HCT116 (cell line): Measurements from ENCODE around the gene CXCL9. TPM values are rescaled to one million over a fixed set of nuclear protein-coding genes. Genes with fewer than 3 reads are reported as not detected.

Experiments used
- ATAC-seq: fragments of 200-7000 bp; cut with Tn5 transposase; 2 replicates; pipeline ENCODE4 v1.9.1; 2020; ENCODE audit warnings: mild to moderate bottlenecking, moderate library complexity
- BruUV-seq: library from RNA; stranded (reverse); fragments of 400-500 nt; replicated peaks from 2 replicates; lab custom pipeline; 2021; lab: Mats Ljungman, UMichigan
- CTCF ChIA-PET: fragments of 300-600 bp; sonication (Branson Sonifier 250); formaldehyde crosslinking; loops from one replicate; lab custom pipeline; 2021; ENCODE audit warnings: antibody characterized with exemption; lab: Charles Lee
- POLR2A ChIA-PET: fragments of 300-600, 350-600 bp; sonication (Branson Sonifier 250); formaldehyde crosslinking; loops from one replicate; lab custom pipeline; 2021; ENCODE audit warnings: antibody characterized with exemption; lab: Charles Lee
- RAD21 ChIA-PET, 2 experiments: fragments of 300-600 bp; sonication (Branson Sonifier 250); formaldehyde crosslinking; loops; one replicate each; lab custom pipeline; 2023; ENCODE audit warnings: low total read pairs in 2 of 2; ENCODE audit not compliant: uncharacterized antibody in 2 of 2, unreplicated experiment in 2 of 2, low non-redundant PET in 1 of 2; lab: Charles Lee
- DNase-seq: peaks from one replicate; pipeline ENCODE4 v3.0.0-alpha.2; 2010; ENCODE audit warnings: low read depth, low spot score
- H2AFZ ChIP-seq: fragments of 200-600 bp; shearing (Covaris generic), sonication (generic); 2 replicates; pipeline ENCODE4 v1.6.1; 2017; ENCODE audit warnings: low read depth, mixed run types, mixed read lengths, antibody characterized with exemption, low read length; ENCODE audit not compliant: poor library complexity, severe bottlenecking
- H3K27ac ChIP-seq: 2 replicates; pipeline ENCODE4 v1.5.1; 2012; ENCODE audit warnings: low read depth, low read length
- H3K27me3 ChIP-seq: fragments of 200-600 bp; sonication (generic); 2 replicates; pipeline ENCODE4 v1.6.1; 2016; ENCODE audit warnings: mixed run types, low read length, mixed read lengths; ENCODE audit not compliant: insufficient read depth
- H3K36me3 ChIP-seq, 2 experiments: fragments of 200-500 bp in 1 of 2; fragments of 200-600 bp in 1 of 2; sonication (Bioruptor generic) in 1 of 2; sonication (generic) in 1 of 2; 2 replicates each; pipeline versions ENCODE4 v1.5.1 to v1.6.1; 2014 to 2016; ENCODE audit warnings: low read length in 2 of 2, inconsistent platforms in 1 of 2, mixed read lengths in 1 of 2, mixed run types in 1 of 2; ENCODE audit not compliant: insufficient read depth in 2 of 2, control insufficient read depth in 1 of 2
- H3K4me1 ChIP-seq, 2 experiments: fragments of 200-600 bp in 1 of 2; sonication (generic) in 1 of 2; 2 replicates each; pipeline versions ENCODE4 v1.5.1 to v1.6.1; 2012 to 2017; ENCODE audit warnings: low read length in 2 of 2, inconsistent platforms in 1 of 2, mild to moderate bottlenecking in 1 of 2, mixed read lengths in 1 of 2, mixed run types in 1 of 2, moderate library complexity in 1 of 2; ENCODE audit not compliant: insufficient read depth in 2 of 2, control insufficient read depth in 1 of 2
- H3K4me2 ChIP-seq: fragments of 200-600 bp; sonication (generic); 2 replicates; pipeline ENCODE4 v1.6.1; 2017; ENCODE audit warnings: mixed run types, low read length, mixed read lengths
- H3K4me3 ChIP-seq, 2 experiments: fragments of 200-600 bp in 1 of 2; sonication (generic) in 1 of 2; replicated peaks in 1 of 2; 2 replicates each; pipeline ENCODE4 v1.5.1; 2011 to 2016; ENCODE audit warnings: low read length in 2 of 2, control low read depth in 1 of 2, low read depth in 1 of 2, mild to moderate bottlenecking in 1 of 2, mixed read lengths in 1 of 2, mixed run types in 1 of 2
- H3K79me2 ChIP-seq: fragments of 200-600 bp; sonication (generic); 2 replicates; pipeline ENCODE4 v1.6.1; 2017; ENCODE audit warnings: mild to moderate bottlenecking, mixed run types, low read length, moderate library complexity, mixed read lengths; ENCODE audit not compliant: insufficient read depth
- H3K9ac ChIP-seq: fragments of 200-600 bp; sonication (generic); 2 replicates; pipeline ENCODE4 v1.6.1; 2016; ENCODE audit warnings: low read length, mixed read lengths
- H3K9me2 ChIP-seq: fragments of 200-600 bp; sonication (generic), shearing (Covaris generic); 2 replicates; pipeline ENCODE4 v1.6.1; 2017; ENCODE audit warnings: mixed run types, mild to moderate bottlenecking, moderate library complexity; ENCODE audit not compliant: insufficient read depth
- H3K9me3 ChIP-seq, 2 experiments: fragments of 200-500 bp in 1 of 2; fragments of 200-600 bp in 1 of 2; sonication (Bioruptor generic) in 1 of 2; sonication (generic) in 1 of 2; 2 replicates each; pipeline ENCODE4 v1.6.1; 2014 to 2017; ENCODE audit warnings: low read length in 2 of 2, mixed read lengths in 2 of 2, inconsistent platforms in 1 of 2, low read depth in 1 of 2, mild to moderate bottlenecking in 1 of 2, mixed run types in 1 of 2, moderate library complexity in 1 of 2; ENCODE audit not compliant: control insufficient read depth in 1 of 2, insufficient read depth in 1 of 2
- H4K20me1 ChIP-seq: fragments of 200-600 bp; sonication (generic), shearing (Covaris generic); 2 replicates; pipeline ENCODE4 v1.6.1; 2017; ENCODE audit warnings: mixed run types, mild to moderate bottlenecking, moderate library complexity; ENCODE audit not compliant: insufficient read depth
- ATF3 ChIP-seq: IDR thresholded peaks from 2 replicates; pipeline ENCODE4 v1.6.1; 2012
- CEBPB ChIP-seq: IDR thresholded peaks from 2 replicates; pipeline ENCODE4 v1.6.1; 2012; ENCODE audit warnings: low read depth
- CTCF ChIP-seq, 3 experiments: fragments of 200-600 bp in 1 of 3; sonication (generic) in 1 of 3; IDR thresholded peaks in 2 of 3; conservative IDR thresholded peaks in 1 of 3; 2 replicates each; pipeline ENCODE4 v1.5.1; 2012 to 2017; ENCODE audit warnings: low read depth in 2 of 3, low read length in 2 of 3, antibody characterized with exemption in 1 of 3, borderline replicate concordance in 1 of 3, control low read depth in 1 of 3, mild to moderate bottlenecking in 1 of 3, mixed read lengths in 1 of 3, mixed run types in 1 of 3, moderate library complexity in 1 of 3; ENCODE audit not compliant: insufficient read depth in 1 of 3
- FOSL1 ChIP-seq: IDR thresholded peaks from 2 replicates; pipeline ENCODE4 v1.6.1; 2012; ENCODE audit warnings: low read depth
- MAX ChIP-seq: IDR thresholded peaks from 2 replicates; pipeline ENCODE4 v1.6.1; 2012
- POLR2AphosphoS5 ChIP-seq: IDR thresholded peaks from 2 replicates; pipeline ENCODE4 v1.6.1; 2011; ENCODE audit warnings: mild to moderate bottlenecking, low read depth, low read length, moderate library complexity
- REST ChIP-seq: IDR thresholded peaks from 2 replicates; pipeline ENCODE4 v1.6.1; 2012; ENCODE audit warnings: low read depth
- SP1 ChIP-seq: IDR thresholded peaks from 2 replicates; pipeline ENCODE4 v1.6.1; 2012; ENCODE audit warnings: low read depth
- SRF ChIP-seq: IDR thresholded peaks from 2 replicates; pipeline ENCODE4 v1.6.1; 2012; ENCODE audit warnings: low read depth
- ZBTB33 ChIP-seq: IDR thresholded peaks from 2 replicates; pipeline ENCODE4 v1.6.1; 2011; ENCODE audit warnings: mild to moderate bottlenecking, low read length, moderate library complexity; ENCODE audit not compliant: insufficient replicate concordance; ENCODE audit errors: extremely low read depth
- intact Hi-C: fragments of 100-400 bp; cut with micrococcal nuclease; formaldehyde crosslinking; loops from 2 replicates; pipeline ENCODE4 v1.10.0; 2022
- total RNA-seq: library from RNA; stranded (reverse); gene quantifications from one replicate; pipeline ENCODE4 v1.2.1, GENCODE V29; 2021; ENCODE audit not compliant: unreplicated experiment

CXCL9 gene
- total RNA-seq, 1 experiment from 2014 or later, result not detected

- POLR2A ChIA-PET, result no interaction called here
- Histone ChIP-seq H3K27me3 (no peaks in the 10 kb centered on the region), H3K9me3 (no peaks in the 10 kb centered on the region), H3K36me3 (no peaks in the 10 kb centered on the region), H3K4me3 (no peak overlapping the region), H3K4me2 (no peak overlapping the region), H3K79me2 (no peaks in the 10 kb centered on the region), H3K27ac (no peak overlapping the region), H3K9ac (no peak overlapping the region), H3K4me1 (no peaks in the 10 kb centered on the region), H2AFZ (no peak overlapping the region), H3K9me2 (no peaks in the 10 kb centered on the region), H4K20me1 (no peaks in the 10 kb centered on the region)
- BruUV-seq, result no TSS peak
- ATAC-seq (no peak), DNase-seq (no peak)
- TF ChIP-seq ATF3 (no peak), POLR2AphosphoS5 (no peak), SP1 (no peak), SRF (no peak), CTCF (IDR thresholded peaks at IDR 0.05 in 2 of 3, conservative IDR thresholded peaks at IDR 0.05 in 1 of 3; ENCODE audit: borderline replicate concordance in 1 of 3, insufficient read depth in 1 of 3, low read depth in 2 of 3, low read length in 2 of 3) (no peak), REST (no peak), ZBTB33 (no peak), CEBPB (no peak), FOSL1 (no peak), MAX (no peak)
- RAD21 ChIA-PET, result no interaction called here
- intact Hi-C loops, result no loop called here
- CTCF ChIA-PET, result no interaction called here
Observed at GRCh38 chr4:76028350-76028765, 21.0 kb upstream of the CXCL9 start.
